Measurements from ENCODE around the gene APOL5.
"Not testable (repeated sequence)": the region's sequence is repeated elsewhere in the genome, so short reads cannot be mapped to it uniquely, and the experiment has no call there.

The APOL5 gene

DNA sequence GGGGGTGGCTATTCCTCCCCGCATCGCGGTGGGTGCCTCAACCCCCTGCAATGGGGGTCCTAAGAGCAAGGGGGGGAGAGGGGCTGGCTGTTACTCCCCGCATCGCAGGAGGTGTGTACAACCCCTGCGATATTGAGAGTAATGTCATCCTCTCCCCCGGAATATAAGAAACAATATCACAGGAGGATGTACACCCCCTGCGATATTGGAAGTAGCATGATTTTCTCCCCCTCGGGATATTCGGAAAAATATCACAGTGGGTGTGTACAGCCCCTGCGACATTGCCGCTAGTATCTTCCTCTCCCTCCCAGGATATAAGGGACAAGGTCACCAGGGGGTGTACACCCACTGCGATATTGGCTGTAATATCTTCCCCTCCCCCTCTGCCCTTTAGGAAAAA lies 22.5 kb upstream of the APOL5 start:
- H3K4me3 ChIP-seq (ENCODE audit: low read depth, low read length) = no peak overlapping the region
- DNase-seq (ENCODE audit: low read depth) = no peak
- TF ChIP-seq, protein P1, sequence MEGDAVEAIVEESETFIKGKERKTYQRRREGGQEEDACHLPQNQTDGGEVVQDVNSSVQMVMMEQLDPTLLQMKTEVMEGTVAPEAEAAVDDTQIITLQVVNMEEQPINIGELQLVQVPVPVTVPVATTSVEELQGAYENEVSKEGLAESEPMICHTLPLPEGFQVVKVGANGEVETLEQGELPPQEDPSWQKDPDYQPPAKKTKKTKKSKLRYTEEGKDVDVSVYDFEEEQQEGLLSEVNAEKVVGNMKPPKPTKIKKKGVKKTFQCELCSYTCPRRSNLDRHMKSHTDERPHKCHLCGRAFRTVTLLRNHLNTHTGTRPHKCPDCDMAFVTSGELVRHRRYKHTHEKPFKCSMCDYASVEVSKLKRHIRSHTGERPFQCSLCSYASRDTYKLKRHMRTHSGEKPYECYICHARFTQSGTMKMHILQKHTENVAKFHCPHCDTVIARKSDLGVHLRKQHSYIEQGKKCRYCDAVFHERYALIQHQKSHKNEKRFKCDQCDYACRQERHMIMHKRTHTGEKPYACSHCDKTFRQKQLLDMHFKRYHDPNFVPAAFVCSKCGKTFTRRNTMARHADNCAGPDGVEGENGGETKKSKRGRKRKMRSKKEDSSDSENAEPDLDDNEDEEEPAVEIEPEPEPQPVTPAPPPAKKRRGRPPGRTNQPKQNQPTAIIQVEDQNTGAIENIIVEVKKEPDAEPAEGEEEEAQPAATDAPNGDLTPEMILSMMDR (IDR thresholded peaks at IDR 0.05; ENCODE audit: low read depth, low read length, missing control alignments) = no peak

DNA sequence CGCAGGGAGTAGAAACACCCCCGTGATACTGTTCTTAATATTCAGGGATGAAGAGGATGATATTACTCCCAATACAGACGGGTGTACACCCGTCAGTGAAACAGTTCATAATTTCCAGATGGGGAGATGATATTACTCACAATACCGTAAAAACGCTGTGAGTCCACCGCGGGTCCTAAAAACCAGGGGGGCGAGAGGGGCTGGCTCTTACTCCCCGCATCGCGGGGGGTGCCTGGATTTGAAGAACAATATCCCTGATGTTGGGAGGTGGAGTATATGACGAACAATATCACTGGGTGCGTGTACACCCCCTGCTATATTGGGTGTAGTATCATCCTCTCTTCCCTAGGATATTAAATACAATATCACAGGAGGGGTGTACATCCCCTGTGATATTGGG lies 20.5 kb upstream of the APOL5 start:
- no peak overlapping the region for H3K4me3 ChIP-seq (ENCODE audit: low read depth, low read length)
- TF ChIP-seq, protein P1 (IDR thresholded peaks at IDR 0.05; ENCODE audit: low read depth, low read length, missing control alignments) = no peak
- no peak for DNase-seq (ENCODE audit: low read depth)

DNA sequence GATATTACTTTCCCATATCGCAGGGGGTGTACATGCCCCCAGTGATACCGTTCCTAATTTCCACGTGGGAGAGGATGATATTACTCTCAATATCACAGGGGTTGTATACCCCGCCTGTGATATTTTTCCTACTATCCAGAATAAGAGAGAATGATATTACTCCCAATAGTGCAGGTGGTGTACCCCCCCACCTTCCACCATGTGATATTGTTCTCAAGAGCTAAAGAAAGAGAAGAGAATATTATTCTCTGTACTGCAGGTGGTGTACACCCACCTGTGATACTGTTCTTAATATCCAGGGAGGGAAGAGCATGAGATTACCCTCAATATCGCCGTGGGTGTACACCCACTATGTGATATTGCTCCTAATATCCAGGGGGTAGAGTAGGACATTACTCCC lies 17.8 kb upstream of the APOL5 start:
- not testable (repeated sequence) for H3K4me3 ChIP-seq (ENCODE audit: low read depth, low read length)

DNA sequence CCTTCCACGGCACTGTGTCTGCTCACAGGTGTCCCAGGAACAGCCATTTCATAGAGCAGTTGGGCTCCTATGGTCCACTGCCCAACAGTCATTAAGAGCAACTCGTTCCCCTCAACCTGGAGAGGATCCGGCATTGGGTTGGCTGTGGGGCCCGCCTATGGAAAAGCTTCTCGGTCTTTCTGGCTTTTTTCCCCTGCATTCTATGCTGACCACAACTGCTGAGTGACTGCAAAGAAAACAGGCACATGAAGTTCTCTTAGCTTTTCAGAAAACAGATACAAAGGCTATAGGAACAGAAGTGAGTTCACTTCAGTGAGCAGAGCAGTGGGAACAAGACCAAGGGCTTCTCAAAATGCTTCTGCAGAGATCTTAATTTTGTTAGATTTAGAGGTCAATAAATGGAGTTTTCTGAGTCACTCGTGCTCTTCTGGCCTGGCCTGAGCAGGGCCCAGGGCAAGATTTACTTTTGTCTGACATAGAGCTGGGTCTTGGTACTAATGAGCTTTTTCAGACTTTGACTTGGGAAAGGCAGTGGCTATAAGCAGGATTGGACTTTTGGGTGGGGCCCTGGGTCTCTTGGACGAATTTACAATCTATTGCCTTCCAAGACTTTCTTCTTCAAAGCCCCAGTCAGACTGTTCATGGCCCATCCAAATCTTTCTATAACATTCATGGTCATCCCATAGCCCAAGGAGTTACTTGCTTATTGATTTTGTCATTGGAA lies 13.6 kb upstream of the APOL5 start:
- TF ChIP-seq, protein P1 (IDR thresholded peaks at IDR 0.05; ENCODE audit: low read depth, low read length, missing control alignments) = no peak
- DNase-seq (ENCODE audit: low read depth) = no peak
- H3K4me3 ChIP-seq (ENCODE audit: low read depth, low read length) = no peak overlapping the region

More for the DNA sequence above, 17.8 kb upstream of the APOL5 start:
- DNase-seq (ENCODE audit: low read depth) = not testable (repeated sequence)

DNA sequence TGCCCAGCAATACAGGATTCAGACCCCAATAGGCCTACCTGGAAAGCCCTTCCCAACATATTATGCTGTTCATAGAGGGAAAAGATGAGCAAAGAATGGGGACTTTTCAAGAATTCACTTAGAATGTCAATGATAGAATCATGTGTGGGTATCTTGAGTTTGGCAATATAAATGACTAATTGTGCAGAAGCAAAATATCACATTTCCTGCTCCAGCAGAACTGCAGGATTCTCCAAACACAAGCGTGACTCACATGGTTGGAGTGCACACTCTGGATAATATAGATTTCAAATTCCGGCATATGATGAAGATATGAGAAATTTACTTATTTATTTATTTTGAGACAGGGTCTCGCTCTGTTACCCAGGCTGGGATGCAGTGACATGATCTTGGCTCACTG lies 12.5 kb upstream of the APOL5 start:
- TF ChIP-seq, protein P1 (IDR thresholded peaks at IDR 0.05; ENCODE audit: low read depth, low read length, missing control alignments) = no peak
- DNase-seq (ENCODE audit: low read depth) = no peak
- no peak overlapping the region for H3K4me3 ChIP-seq (ENCODE audit: low read depth, low read length)

DNA sequence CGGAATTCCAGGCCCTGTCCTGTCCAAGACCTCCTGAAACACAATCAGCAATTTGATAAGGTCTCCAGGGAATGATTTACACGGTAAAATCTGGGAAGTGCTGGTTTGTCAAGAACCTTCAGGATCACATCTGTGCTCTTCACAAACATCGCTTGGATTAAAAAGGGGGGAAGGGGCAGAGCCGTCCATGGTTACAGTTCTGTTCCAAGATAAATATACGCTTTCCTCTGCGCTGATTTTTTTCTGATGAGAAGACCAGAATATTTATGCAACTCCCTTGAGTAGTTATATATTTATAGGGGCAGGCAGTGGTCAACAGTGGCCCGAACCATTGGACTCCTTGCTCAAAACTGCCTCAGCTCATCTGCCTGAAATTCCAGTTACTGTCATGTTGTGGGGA lies 9.2 kb upstream of the APOL5 start:
- TF ChIP-seq, protein P1 (IDR thresholded peaks at IDR 0.05; ENCODE audit: low read depth, low read length, missing control alignments) = no peak
- DNase-seq (ENCODE audit: low read depth) = no peak
- H3K4me3 ChIP-seq (ENCODE audit: low read depth, low read length) = no peak overlapping the region

DNA sequence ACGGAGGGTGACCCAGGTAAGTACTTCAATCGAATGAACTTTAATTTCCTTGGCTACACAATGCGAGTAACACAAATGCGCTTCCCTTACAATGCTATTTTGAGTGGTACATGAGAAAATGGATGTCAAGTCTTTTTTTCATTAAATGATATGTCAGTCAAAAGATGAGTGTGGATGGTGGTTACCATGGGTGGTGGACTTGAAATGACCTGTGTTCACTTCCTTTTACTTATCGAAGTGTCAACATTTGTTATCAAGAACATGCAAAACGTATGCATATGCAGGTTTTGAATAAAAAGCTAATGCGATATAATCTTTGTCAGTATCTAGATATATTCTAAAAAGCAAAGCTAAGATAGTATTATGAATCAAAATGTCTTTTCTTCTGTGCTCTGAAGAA lies 8.8 kb upstream of the APOL5 start:
- no peak for DNase-seq (ENCODE audit: low read depth)
- H3K4me3 ChIP-seq (ENCODE audit: low read depth, low read length) = no peak overlapping the region
- TF ChIP-seq, protein P1 (IDR thresholded peaks at IDR 0.05; ENCODE audit: low read depth, low read length, missing control alignments) = no peak

All from GM12864 (cell line).